PC-9 (cell line): ENCODE data around the gene DICER1. TPM values are rescaled to one million over a fixed set of nuclear protein-coding genes. Genes with fewer than 3 reads are reported as not detected.

ENCODE experiments used
- BruUV-seq: library from RNA; stranded (reverse); fragments of 400-500 nt; replicated peaks from 2 replicates; lab custom pipeline; 2021; lab: Mats Ljungman, UMichigan
- CTCF ChIA-PET: fragments of 300-600 bp; sonication (Branson Sonifier 250); formaldehyde crosslinking; loops from one replicate; lab custom pipeline; 2022; ENCODE audit warnings: antibody characterized with exemption; lab: Charles Lee
- POLR2A ChIA-PET: fragments of 300-600 bp; sonication (Branson Sonifier 250); formaldehyde crosslinking; loops from one replicate; lab custom pipeline; 2022; ENCODE audit warnings: antibody characterized with exemption; ENCODE audit not compliant: unreplicated experiment; lab: Charles Lee
- DNase-seq, 2 experiments: peaks; one replicate each; pipeline versions ENCODE4 v3.0.0 to v3.0.0-alpha.2; 2015 to 2022; ENCODE audit warnings: mixed read lengths in 1 of 2
- H2AFZ ChIP-seq: fragments of 200-600 bp; sonication (generic); 2 replicates; pipeline ENCODE4 v1.8.1; 2017; ENCODE audit warnings: antibody characterized with exemption
- H3F3A ChIP-seq: fragments of 200-600 bp; sonication (generic); 2 replicates; pipeline ENCODE4 v1.8.1; 2017; ENCODE audit warnings: antibody characterized with exemption, mild to moderate bottlenecking, low read depth; ENCODE audit not compliant: insufficient read depth
- H3K27ac ChIP-seq: fragments of 200-600 bp; sonication (generic); 2 replicates; pipeline ENCODE4 v1.6.1; 2016; ENCODE audit warnings: mixed run types
- H3K27me3 ChIP-seq: fragments of 200-600 bp; sonication (generic); 2 replicates; pipeline ENCODE4 v1.6.1; 2016; ENCODE audit warnings: low read depth, mixed run types; ENCODE audit not compliant: insufficient read depth
- H3K36me3 ChIP-seq: fragments of 200-600 bp; sonication (generic); 2 replicates; pipeline ENCODE4 v1.6.1; 2016; ENCODE audit warnings: low read depth, mixed run types
- H3K4me1 ChIP-seq: fragments of 200-600 bp; sonication (generic); replicated peaks from 2 replicates; pipeline ENCODE4 v1.6.1; 2016; ENCODE audit warnings: mixed run types; ENCODE audit not compliant: insufficient read depth
- H3K4me2 ChIP-seq: fragments of 200-600 bp; sonication (generic); 2 replicates; pipeline ENCODE4 v1.6.1; 2017; ENCODE audit warnings: mixed run types
- H3K4me3 ChIP-seq: fragments of 200-600 bp; sonication (generic); 2 replicates; pipeline ENCODE4 v1.6.1; 2016; ENCODE audit warnings: mixed run types
- H3K79me2 ChIP-seq: fragments of 200-600 bp; sonication (generic); 2 replicates; pipeline ENCODE4 v1.6.1; 2017; ENCODE audit warnings: low read depth, mixed run types
- H3K9me2 ChIP-seq: fragments of 200-600 bp; sonication (generic); 2 replicates; pipeline ENCODE4 v1.8.1; 2017; ENCODE audit warnings: mild to moderate bottlenecking; ENCODE audit not compliant: insufficient read depth
- H3K9me3 ChIP-seq: fragments of 200-600 bp; sonication (generic); 2 replicates; pipeline ENCODE4 v1.8.1; 2016; ENCODE audit warnings: low read depth; ENCODE audit not compliant: insufficient read depth
- H4K20me1 ChIP-seq: fragments of 200-600 bp; sonication (generic); 2 replicates; pipeline ENCODE4 v1.8.1; 2017; ENCODE audit not compliant: insufficient read depth
- CTCF ChIP-seq: fragments of 200-600 bp; sonication (generic); conservative IDR thresholded peaks from 2 replicates; pipeline ENCODE4 v1.6.1; 2017; ENCODE audit warnings: mixed run types, antibody characterized with exemption, mild to moderate bottlenecking, moderate library complexity
- EZH2 ChIP-seq: fragments of 200-600 bp; sonication (generic); IDR thresholded peaks from 2 replicates; pipeline ENCODE4 v1.8.0; 2017; ENCODE audit warnings: antibody characterized with exemption, low read depth
- intact Hi-C: fragments of 100-400 bp; cut with micrococcal nuclease; formaldehyde crosslinking; loops from one replicate; pipeline ENCODE4 v1.10.0; 2022; ENCODE audit not compliant: unreplicated experiment
- total RNA-seq: library from RNA; stranded (reverse); gene quantifications from 2 replicates; pipeline ENCODE4 v1.2.3, GENCODE V29; 2021

The DICER1 gene
- total RNA-seq, 1 experiment from 2014 or later = 15.1 TPM

- H3K36me3 ChIP-seq = no peaks in the 10 kb centered on the region
- CTCF ChIA-PET = no interaction called here
- TF ChIP-seq CTCF (no peak), EZH2 (no peak)
- no peak overlapping the region for H3K4me3 ChIP-seq
- H3K27ac ChIP-seq = no peak overlapping the region
- no peak overlapping the region for H2AFZ ChIP-seq
- POLR2A ChIA-PET = no interaction called here
- H3K4me1 ChIP-seq = no peaks in the 10 kb centered on the region
- peaks cover 55% of the 10 kb centered on the region for H3K27me3 ChIP-seq
- H3K79me2 ChIP-seq = no peaks in the 10 kb centered on the region
- H3F3A ChIP-seq = no peaks in the 10 kb centered on the region
- no peaks in the 10 kb centered on the region for H3K9me2 ChIP-seq
- H3K9me3 ChIP-seq = no peaks in the 10 kb centered on the region
- H3K4me2 ChIP-seq = no peak overlapping the region
- intact Hi-C loops = no loop called here
- no peaks in the 10 kb centered on the region for H4K20me1 ChIP-seq
- no peak for DNase-seq
- no TSS peak for BruUV-seq
These were observed 94.4 kb downstream of the DICER1 start for GRCh38 chr14:95062946-95063345.

- BruUV-seq = no TSS peak
- H4K20me1 ChIP-seq = no peaks in the 10 kb centered on the region
- peaks cover 52% of the 10 kb centered on the region for H3K27me3 ChIP-seq
- no peak for TF ChIP-seq EZH2
- TF ChIP-seq CTCF = no peak
- no peaks in the 10 kb centered on the region for H3K36me3 ChIP-seq
- no peaks in the 10 kb centered on the region for H3F3A ChIP-seq
- H3K4me1 ChIP-seq = no peaks in the 10 kb centered on the region
- no peak overlapping the region for H3K4me3 ChIP-seq
- H2AFZ ChIP-seq = no peak overlapping the region
- no peaks in the 10 kb centered on the region for H3K9me2 ChIP-seq
- intact Hi-C loops = no loop called here
- CTCF ChIA-PET = no interaction called here
- H3K79me2 ChIP-seq = no peaks in the 10 kb centered on the region
- POLR2A ChIA-PET = no interaction called here
- no peak overlapping the region for H3K27ac ChIP-seq
- no peak for DNase-seq
- H3K9me3 ChIP-seq = no peaks in the 10 kb centered on the region
- H3K4me2 ChIP-seq = no peak overlapping the region
These were observed 95.1 kb downstream of the DICER1 start for GRCh38 chr14:95062220-95062619.

GRCh38 chr14:95061317-95062093 lies 95.8 kb downstream of the DICER1 start:
- TF ChIP-seq CTCF (no peak), EZH2 (no peak)
- BruUV-seq = no TSS peak
- peaks cover 45% of the 10 kb centered on the region for H3K27me3 ChIP-seq
- no peak overlapping the region for H3K4me2 ChIP-seq
- H3K4me1 ChIP-seq = no peaks in the 10 kb centered on the region
- no peaks in the 10 kb centered on the region for H4K20me1 ChIP-seq
- no peaks in the 10 kb centered on the region for H3K9me2 ChIP-seq
- DNase-seq = no peak
- no peaks in the 10 kb centered on the region for H3K79me2 ChIP-seq
- intact Hi-C loops = no loop called here
- no peaks in the 10 kb centered on the region for H3F3A ChIP-seq
- ChIA-PET CTCF (no interaction called here), POLR2A (no interaction called here)
- H2AFZ ChIP-seq = no peak overlapping the region
- no peaks in the 10 kb centered on the region for H3K36me3 ChIP-seq
- H3K9me3 ChIP-seq = no peaks in the 10 kb centered on the region
- no peak overlapping the region for H3K4me3 ChIP-seq
- H3K27ac ChIP-seq = no peak overlapping the region
